HG02981 (cell line): ENCODE data around the gene LYPD6.
"Not testable (repeated sequence)": the region's sequence is repeated elsewhere in the genome, so short reads cannot be mapped to it uniquely, and the experiment has no call there.

Experiments used
- ATAC-seq: cut with Tn5 transposase; IDR thresholded peaks from one replicate; pipeline ENCODE4 v1.9.1; 2021; ENCODE audit warnings: mild to moderate bottlenecking, moderate library complexity; ENCODE audit not compliant: unreplicated experiment

The LYPD6 gene

GRCh38 chr2:149330127-149331022 lies at the start of gene LYPD6:
Gene LYPD6 (plus strand): TSS chr2:149330587. CDS start chr2:149437709, 107,122 bp downstream.
- peak; percentile 54 for ATAC-seq

- ATAC-seq: no peak
These were observed 48.9 kb upstream of the LYPD6 start for GRCh38 chr2:149281441-149281840.

GRCh38 chr2:149290662-149291061 lies 39.7 kb upstream of the LYPD6 start:
- no peak for ATAC-seq

GRCh38 chr2:149291881-149292280 lies 38.5 kb upstream of the LYPD6 start:
- no peak for ATAC-seq

- ATAC-seq: no peak
These were observed 34.4 kb upstream of the LYPD6 start for GRCh38 chr2:149296031-149296430.

GRCh38 chr2:149307014-149307413 lies 23.4 kb upstream of the LYPD6 start:
- no peak for ATAC-seq

GRCh38 chr2:149310349-149310748 lies 20.0 kb upstream of the LYPD6 start:
- ATAC-seq: no peak

- no peak for ATAC-seq
These were observed 18.3 kb upstream of the LYPD6 start for GRCh38 chr2:149312039-149312438.

- peak; percentile 93 for ATAC-seq
These were observed 16.8 kb upstream of the LYPD6 start for GRCh38 chr2:149313512-149313972.

- no peak for ATAC-seq
These were observed 15.7 kb upstream of the LYPD6 start for GRCh38 chr2:149314687-149315086.

GRCh38 chr2:149315461-149315860 lies 14.9 kb upstream of the LYPD6 start:
- no peak for ATAC-seq

GRCh38 chr2:149318566-149318965 lies 11.8 kb upstream of the LYPD6 start:
- not testable (repeated sequence) for ATAC-seq

- no peak for ATAC-seq
These were observed 10.0 kb upstream of the LYPD6 start for GRCh38 chr2:149320362-149320761.

- ATAC-seq: no peak
These were observed 1.3 kb upstream of the LYPD6 start for GRCh38 chr2:149329068-149329467.

GRCh38 chr2:149329489-149330126 lies 779 bp upstream of the LYPD6 start:
- no peak for ATAC-seq

- ATAC-seq: no peak
These were observed 625 bp downstream of the LYPD6 start for GRCh38 chr2:149331023-149331400.

- no peak for ATAC-seq
These were observed 2.0 kb downstream of the LYPD6 start for GRCh38 chr2:149332364-149332763.

- no peak for ATAC-seq
These were observed 3.2 kb downstream of the LYPD6 start for GRCh38 chr2:149333636-149334035.

- no peak for ATAC-seq
These were observed 3.8 kb downstream of the LYPD6 start for GRCh38 chr2:149334156-149334555.

- no peak for ATAC-seq
These were observed 8.9 kb downstream of the LYPD6 start for GRCh38 chr2:149339324-149339723.

- ATAC-seq: no peak
These were observed 12.1 kb downstream of the LYPD6 start for GRCh38 chr2:149342509-149342908.

GRCh38 chr2:149344105-149344504 lies 13.7 kb downstream of the LYPD6 start:
- no peak for ATAC-seq
